ENCODE measurements around the gene FIGNL1. TPM values are rescaled to one million over a fixed set of nuclear protein-coding genes. Genes with fewer than 3 reads are reported as not detected.

The FIGNL1 gene
- total RNA-seq, 6 donors from 2014 or later: 1.9 to 14.7 (median 8.0) TPM

DNA sequence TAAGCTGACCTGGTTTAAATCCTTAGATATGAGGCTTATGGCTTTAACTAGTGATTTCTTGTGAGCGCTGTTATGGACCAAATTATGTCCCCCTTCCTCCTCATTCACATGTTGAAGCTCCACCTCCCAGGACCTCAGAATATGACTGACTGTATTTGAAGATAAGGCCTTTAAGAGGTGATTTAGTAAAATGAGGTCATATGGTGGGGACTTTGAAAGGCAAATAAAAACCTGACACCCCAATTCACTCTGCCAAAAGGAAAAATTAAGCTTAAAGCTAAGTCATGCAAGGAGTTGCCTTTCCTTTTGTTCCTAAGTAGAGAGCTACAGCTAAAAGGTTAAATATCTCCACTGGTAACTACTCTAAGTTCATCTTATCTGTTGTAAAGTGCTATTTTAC, 36.4 kb upstream of the FIGNL1 start:
- Histone ChIP-seq H3K27ac (no peak overlapping the region), H3K4me1 (no peaks in the 10 kb centered on the region), H3K27me3 (no peaks in the 10 kb centered on the region), H3K9me3 (no peaks in the 10 kb centered on the region), H3K36me3 (no peaks in the 10 kb centered on the region), H3K4me3 (no peak overlapping the region)
- DNase-seq (no peak), ATAC-seq (ENCODE audit: low FRiP score in 2 of 2) (no peak)
- TF ChIP-seq EP300 (IDR thresholded peaks at IDR 0.05) (no peak), POLR2A (IDR thresholded peaks at IDR 0.05) (no peak), CTCF (IDR thresholded peaks at IDR 0.05) (no peak), POLR2AphosphoS5 (IDR thresholded peaks at IDR 0.05) (no peak)
- 91 to 96% methylated on average over 1 of the region's 1 CpG for WGBS, 2 donors

- WGBS, 2 donors: 85 to 88% methylated on average over 8 of the region's 8 CpGs
- TF ChIP-seq CTCF (IDR thresholded peaks at IDR 0.05): no peak
- TF ChIP-seq POLR2A (IDR thresholded peaks at IDR 0.05): no peak
- TF ChIP-seq EP300 (IDR thresholded peaks at IDR 0.05): no peak
- TF ChIP-seq POLR2AphosphoS5 (IDR thresholded peaks at IDR 0.05): no peak
- no peak overlapping the region for H3K4me3 ChIP-seq
- no peak for DNase-seq
- no peaks in the 10 kb centered on the region for H3K27me3 ChIP-seq
- peaks cover 0 to 10% (median 3%) of the 10 kb centered on the region in 4 donors for H3K4me1 ChIP-seq
- no peaks in the 10 kb centered on the region for H3K36me3 ChIP-seq
- H3K9me3 ChIP-seq: no peaks in the 10 kb centered on the region
- no peak overlapping the region for H3K27ac ChIP-seq
- ATAC-seq (ENCODE audit: low FRiP score in 2 of 2): no peak
Observed at GRCh38 chr7:50481867-50482266, 31.7 kb upstream of the FIGNL1 start.

DNA sequence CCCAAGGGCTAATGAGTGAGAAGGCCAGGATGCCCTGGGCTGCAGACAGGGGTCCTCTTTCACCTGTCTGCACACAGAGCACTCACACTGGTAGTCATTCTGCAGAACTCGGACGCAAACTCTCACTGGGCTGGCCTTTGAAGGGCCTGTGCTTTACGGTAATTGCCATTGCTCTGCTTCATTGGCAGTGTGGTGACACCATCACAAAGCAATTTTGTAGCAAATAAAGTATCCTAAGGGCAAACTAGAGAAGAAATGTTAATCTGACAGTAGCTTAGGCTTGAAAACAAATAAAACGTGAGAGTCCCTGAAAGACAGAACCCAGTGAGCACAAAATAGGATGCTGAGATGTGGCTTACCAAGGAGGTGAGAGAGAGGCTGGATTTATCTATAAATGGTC, 30.6 kb upstream of the FIGNL1 start:
- peak in 1 of 2 donors; percentile 38 for ATAC-seq (ENCODE audit: low FRiP score in 2 of 2)
- Histone ChIP-seq H3K4me1 (peaks cover 0 to 10% (median 3%) of the 10 kb centered on the region in 4 donors), H3K27me3 (no peaks in the 10 kb centered on the region), H3K36me3 (no peaks in the 10 kb centered on the region), H3K4me3 (no peak overlapping the region), H3K27ac (no peak overlapping the region), H3K9me3 (no peaks in the 10 kb centered on the region)
- DNase-seq: no peak
- 49 to 60% methylated on average over 2 to 4 of the region's 4 CpGs for WGBS, 2 donors
- TF ChIP-seq POLR2A (IDR thresholded peaks at IDR 0.05): no peak

- TF ChIP-seq EP300 (IDR thresholded peaks at IDR 0.05) (no peak), CTCF (IDR thresholded peaks at IDR 0.05) (no peak), POLR2A (IDR thresholded peaks at IDR 0.05) (no peak), POLR2AphosphoS5 (IDR thresholded peaks at IDR 0.05) (no peak)
- Histone ChIP-seq H3K9me3 (no peaks in the 10 kb centered on the region), H3K27ac (no peak overlapping the region), H3K4me1 (peaks cover 0 to 10% (median 3%) of the 10 kb centered on the region in 4 donors), H3K27me3 (no peaks in the 10 kb centered on the region), H3K36me3 (no peaks in the 10 kb centered on the region), H3K4me3 (no peak overlapping the region)
- 69 to 71% methylated on average over 7 of the region's 7 CpGs for WGBS, 2 donors
- DNase-seq (peak in 1 of 2 donors; percentile 39), ATAC-seq (ENCODE audit: low FRiP score in 2 of 2) (peak; percentile 24 to 57)
Observed at GRCh38 chr7:50479743-50480517, 29.8 kb upstream of the FIGNL1 start.

DNA sequence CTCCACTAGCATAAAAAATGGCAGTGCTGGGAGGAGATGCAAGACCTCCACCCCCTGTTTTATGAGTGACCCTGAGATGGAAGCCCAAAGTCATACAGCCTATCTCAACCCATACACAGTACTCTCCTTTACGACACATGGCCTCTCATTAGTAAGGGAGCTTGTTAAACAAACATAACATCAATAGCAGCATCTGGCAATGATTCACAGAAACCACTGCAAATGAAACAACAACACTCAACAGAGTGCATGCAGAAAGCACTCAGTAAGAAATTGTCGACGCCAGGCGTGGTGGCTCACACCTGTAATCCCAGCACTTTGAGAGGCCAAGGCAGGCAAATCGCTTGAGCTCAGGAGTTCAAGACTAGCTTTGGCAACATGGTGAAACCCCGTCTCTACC, 27.5 kb upstream of the FIGNL1 start:
- no peak overlapping the region for H3K27ac ChIP-seq
- DNase-seq (no peak), ATAC-seq (ENCODE audit: low FRiP score in 2 of 2) (no peak)
- H3K9me3 ChIP-seq: no peaks in the 10 kb centered on the region
- H3K27me3 ChIP-seq: no peaks in the 10 kb centered on the region
- 64 to 84% methylated on average over 6 of the region's 6 CpGs for WGBS, 2 donors
- no peaks in the 10 kb centered on the region for H3K36me3 ChIP-seq
- peaks cover 0 to 10% (median 3%) of the 10 kb centered on the region in 4 donors for H3K4me1 ChIP-seq
- TF ChIP-seq CTCF (IDR thresholded peaks at IDR 0.05): no peak
- no peak for TF ChIP-seq EP300 (IDR thresholded peaks at IDR 0.05)
- TF ChIP-seq POLR2AphosphoS5 (IDR thresholded peaks at IDR 0.05): no peak
- no peak for TF ChIP-seq POLR2A (IDR thresholded peaks at IDR 0.05)
- H3K4me3 ChIP-seq: no peak overlapping the region

All from upper lobe of left lung (tissue), 6 donors.